K562 (cell line): ENCODE results near the gene ENDOV. TPM values are rescaled to one million over a fixed set of nuclear protein-coding genes. Genes with fewer than 3 reads are reported as not detected.
A peak's percentile ranks its signal among the peaks of the same experiment; 100 is the strongest.

Experiments
- ATAC-seq: fragments of 200-7000 bp; cut with Tn5 transposase; 3 replicates; pipeline ENCODE4 v1.9.1; 2020; ENCODE audit warnings: moderate library complexity
- BruUV-seq: library from RNA; stranded (reverse); fragments of 400-500 nt; replicated peaks from 2 replicates; lab custom pipeline; 2021; lab: Mats Ljungman, UMichigan
- CTCF ChIA-PET: fragments of 300-600 bp; formaldehyde crosslinking; extraction: SDS; loops from one replicate; lab custom pipeline; 2021; ENCODE audit warnings: low intra/inter-chr PET ratio; lab: Yijun Ruan, JAX
- POLR2A ChIA-PET: fragments of 300-600, 350-650 bp; sonication (Branson Sonifier 250); formaldehyde crosslinking; extraction: SDS; loops from one replicate; lab custom pipeline; 2021; ENCODE audit warnings: antibody characterized with exemption, inconsistent platforms; lab: Yijun Ruan, JAX
- DNase-seq, 4 experiments: peaks; one replicate each; pipeline versions ENCODE4 v3.0.0 to v3.0.0-alpha.2; 2011 to 2018; ENCODE audit warnings: low spot score in 3 of 4, mixed read lengths in 3 of 4; ENCODE audit errors: extremely low read depth in 1 of 4
- FAIRE-seq: peaks from 2 replicates; lab custom pipeline; 2011; peaks lifted over from hg19 to GRCh38; lab: Jason Lieb, UNC
- H2AFZ ChIP-seq: 2 replicates; pipeline ENCODE4 v1.6.0; 2011; ENCODE audit warnings: low read depth, low read length, control low read depth, inconsistent platforms
- H3K27ac ChIP-seq: fragments of 200-600 bp; 3 replicates; pipeline ENCODE4 v1.8.0; 2011; ENCODE audit warnings: low read depth, mild to moderate bottlenecking, control low read depth, inconsistent platforms, low read length, moderate library complexity, mixed read lengths; ENCODE audit errors: extremely low read depth
- H3K27me3 ChIP-seq, 2 experiments: fragments of 300-600 bp in 1 of 2; 2 replicates in 1 of 2; 3 replicates in 1 of 2; pipeline versions ENCODE4 v1.6.0 to v1.8.0; 2011; ENCODE audit warnings: inconsistent platforms in 2 of 2, low read length in 2 of 2, mild to moderate bottlenecking in 1 of 2, mixed read lengths in 1 of 2, moderate library complexity in 1 of 2; ENCODE audit not compliant: control insufficient read depth in 2 of 2, insufficient read depth in 2 of 2
- H3K36me3 ChIP-seq: fragments of 300-600 bp; 3 replicates; pipeline ENCODE4 v1.8.0; 2011; ENCODE audit warnings: mild to moderate bottlenecking, low read length, inconsistent platforms; ENCODE audit not compliant: control insufficient read depth, insufficient read depth
- H3K4me1 ChIP-seq, 2 experiments: fragments of 200-600 bp in 1 of 2; replicated peaks in 1 of 2; 2 replicates in 1 of 2; 3 replicates in 1 of 2; pipeline versions ENCODE4 v1.5.1 to v1.8.0; 2011; ENCODE audit warnings: inconsistent platforms in 2 of 2, low read length in 2 of 2, mild to moderate bottlenecking in 1 of 2, mixed read lengths in 1 of 2, moderate library complexity in 1 of 2; ENCODE audit not compliant: control insufficient read depth in 2 of 2, insufficient read depth in 2 of 2
- H3K4me2 ChIP-seq: 2 replicates; pipeline ENCODE4 v1.6.1; 2011; ENCODE audit warnings: low read length, control low read depth, inconsistent platforms, mixed read lengths; ENCODE audit not compliant: insufficient read depth
- H3K4me3 ChIP-seq: fragments of 200-600 bp; sonication (generic), shearing (Covaris generic); 2 replicates; pipeline ENCODE4 v1.5.1; 2016; ENCODE audit warnings: control low read depth, inconsistent platforms
- H3K79me2 ChIP-seq: fragments of 200-600 bp; 3 replicates; pipeline ENCODE4 v1.8.0; 2011; ENCODE audit warnings: low read length, inconsistent platforms; ENCODE audit not compliant: control insufficient read depth, insufficient read depth
- H3K9ac ChIP-seq, 2 experiments: 2 replicates each; pipeline versions ENCODE4 v1.6.0 to v1.6.1; 2011; ENCODE audit warnings: low read depth in 2 of 2, low read length in 2 of 2, control low read depth in 1 of 2, inconsistent platforms in 1 of 2, mild to moderate bottlenecking in 1 of 2, mixed read lengths in 1 of 2; ENCODE audit not compliant: insufficient read depth in 1 of 2
- H3K9me1 ChIP-seq: one replicate; pipeline ENCODE4 v1.6.0; 2011; ENCODE audit warnings: inconsistent platforms, mild to moderate bottlenecking, low read length, moderate library complexity; ENCODE audit not compliant: control insufficient read depth, insufficient read depth
- H3K9me3 ChIP-seq: replicated peaks from 2 replicates; pipeline ENCODE4 v1.5.1; 2011; ENCODE audit warnings: low read depth, low read length, inconsistent platforms; ENCODE audit not compliant: control insufficient read depth, insufficient read depth
- H4K20me1 ChIP-seq: replicated peaks from 2 replicates; pipeline ENCODE4 v1.6.1; 2011; ENCODE audit warnings: low read length, inconsistent platforms, mixed read lengths; ENCODE audit not compliant: control insufficient read depth, insufficient read depth
- CBX5 ChIP-seq: IDR thresholded peaks from 2 replicates; pipeline ENCODE4 v1.6.1; 2014; ENCODE audit warnings: low read depth, borderline replicate concordance
- EHMT2 ChIP-seq: fragments of 450-650 bp; IDR thresholded peaks from 2 replicates; pipeline ENCODE4 v1.6.1; 2018; ENCODE audit warnings: antibody characterized with exemption
- FOXK2 ChIP-seq, 2 experiments: fragments of 450-650 bp; IDR thresholded peaks in 1 of 2; conservative IDR thresholded peaks in 1 of 2; 2 replicates each; pipeline ENCODE4 v1.6.1; 2016; ENCODE audit warnings: low read depth in 2 of 2, mild to moderate bottlenecking in 1 of 2
- KAT2B ChIP-seq: IDR thresholded peaks from one replicate; pipeline ENCODE4 v1.6.1; 2012; ENCODE audit warnings: low read depth, mild to moderate bottlenecking, control low read depth, inconsistent platforms, low read length, moderate library complexity
- NBN ChIP-seq: fragments of 450-650 bp; IDR thresholded peaks from 2 replicates; pipeline ENCODE4 v1.6.1; 2016; ENCODE audit warnings: low read depth, mild to moderate bottlenecking
- NUFIP1 ChIP-seq: fragments of 450-650 bp; IDR thresholded peaks from 2 replicates; pipeline ENCODE4 v1.6.1; 2018; ENCODE audit not compliant: partially characterized antibody
- PRDM10 ChIP-seq: fragments of 450-650 bp; IDR thresholded peaks from 2 replicates; pipeline ENCODE4 v1.6.1; 2018; ENCODE audit not compliant: partially characterized antibody
- WGBS: fragments of 100-300 bp; shearing (Covaris generic); methylation state at CpG from one replicate; pipeline ENCODE4 v1.1.6; 2016; ENCODE audit warnings: low coverage, mixed read lengths; ENCODE audit not compliant: insufficient coverage; ENCODE audit errors: missing lambda C conversion rate; 5-methylcytosine and 5-hydroxymethylcytosine counted together
- in situ Hi-C: fragments of 300-500 bp; cut with MboI; formaldehyde crosslinking; loops from 4 replicates; pipeline ENCODE4 v1.15.0; 2018; ENCODE audit warnings: inconsistent platforms, mixed read lengths
- intact Hi-C: fragments of 100-400 bp; cut with micrococcal nuclease; formaldehyde crosslinking; loops from 2 replicates; pipeline ENCODE4 v1.14.2; 2022
- polyA plus RNA-seq, 8 experiments: library from polyadenylated mRNA; depleted of rRNA in 4 of 8; stranded (reverse) in 5 of 8; unstranded in 3 of 8; fragments of >200 nt; fragmentation: Nextera tagmentation in 2 of 8; fragmentation: Illumina TruSeq in 1 of 8; extraction: Ambion mirVana in 2 of 8; extraction: Trizol in 1 of 8; gene quantifications; 2 replicates each; pipeline versions ENCODE4 v1.2.1 to v1.2.3, GENCODE V29; 2011 to 2014; ENCODE audit warnings: inconsistent platforms in 1 of 8, missing spikeins in 1 of 8
- total RNA-seq, 7 experiments: library from RNA; depleted of rRNA in 6 of 7; stranded (reverse); fragments of >200 nt in 6 of 7; fragmentation: Illumina TruSeq in 2 of 7; extraction: Trizol in 2 of 7; gene quantifications; 2 replicates each; pipeline versions ENCODE4 v1.2.1 to v1.2.3, GENCODE V29; 2011 to 2021; ENCODE audit warnings: low replicate concordance in 1 of 7
- TF ChIP-seq, protein P1 (sequence below), 2 experiments: fragments of 450-650 bp; IDR thresholded peaks; 2 replicates each; pipeline ENCODE4 v1.6.1; 2016
- TF ChIP-seq, protein P2 (sequence below): fragments of 450-650 bp; IDR thresholded peaks from 2 replicates; pipeline ENCODE4 v1.6.1; 2016; ENCODE audit warnings: missing biosample characterization, missing genetic modification characterization

Gene ENDOV
- total and polyA plus RNA-seq, 9 of the 15 experiments (the other 6 are each of a cell fraction or from before 2014, with no cell fraction given) = 1.2 to 8.2 (median 3.7) TPM

DNA sequence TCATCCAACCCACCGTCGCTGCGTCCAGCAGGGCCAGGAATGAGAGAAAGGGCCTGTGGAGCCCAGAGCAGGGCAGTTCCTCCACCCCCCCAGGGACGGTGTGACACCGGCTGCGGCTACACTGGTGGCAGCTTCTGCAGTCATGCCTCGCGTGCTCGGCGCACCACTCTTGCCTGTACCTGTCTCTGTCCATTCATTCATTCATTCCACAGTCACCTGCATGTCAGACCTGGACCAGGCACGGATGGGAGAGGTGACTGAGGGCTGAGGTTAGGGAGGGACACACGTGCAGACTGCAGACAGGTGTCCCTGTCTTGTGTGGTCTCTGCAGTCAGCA is 27.3 kb downstream of the ENDOV start (continued):
- TF ChIP-seq FOXK2 (conservative IDR thresholded peaks at IDR 0.05 in 1 of 2, IDR thresholded peaks at IDR 0.05 in 1 of 2; ENCODE audit: low read depth in 2 of 2) (no peak), KAT2B (no peak), EHMT2 (no peak), CBX5 (no peak), NUFIP1 (no peak)
- TF ChIP-seq, protein P1, sequence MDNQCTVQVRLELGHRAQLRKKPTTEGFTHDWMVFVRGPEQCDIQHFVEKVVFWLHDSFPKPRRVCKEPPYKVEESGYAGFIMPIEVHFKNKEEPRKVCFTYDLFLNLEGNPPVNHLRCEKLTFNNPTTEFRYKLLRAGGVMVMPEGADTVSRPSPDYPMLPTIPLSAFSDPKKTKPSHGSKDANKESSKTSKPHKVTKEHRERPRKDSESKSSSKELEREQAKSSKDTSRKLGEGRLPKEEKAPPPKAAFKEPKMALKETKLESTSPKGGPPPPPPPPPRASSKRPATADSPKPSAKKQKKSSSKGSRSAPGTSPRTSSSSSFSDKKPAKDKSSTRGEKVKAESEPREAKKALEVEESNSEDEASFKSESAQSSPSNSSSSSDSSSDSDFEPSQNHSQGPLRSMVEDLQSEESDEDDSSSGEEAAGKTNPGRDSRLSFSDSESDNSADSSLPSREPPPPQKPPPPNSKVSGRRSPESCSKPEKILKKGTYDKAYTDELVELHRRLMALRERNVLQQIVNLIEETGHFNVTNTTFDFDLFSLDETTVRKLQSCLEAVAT (IDR thresholded peaks at IDR 0.05) = no peak
- TF ChIP-seq, protein P2, sequence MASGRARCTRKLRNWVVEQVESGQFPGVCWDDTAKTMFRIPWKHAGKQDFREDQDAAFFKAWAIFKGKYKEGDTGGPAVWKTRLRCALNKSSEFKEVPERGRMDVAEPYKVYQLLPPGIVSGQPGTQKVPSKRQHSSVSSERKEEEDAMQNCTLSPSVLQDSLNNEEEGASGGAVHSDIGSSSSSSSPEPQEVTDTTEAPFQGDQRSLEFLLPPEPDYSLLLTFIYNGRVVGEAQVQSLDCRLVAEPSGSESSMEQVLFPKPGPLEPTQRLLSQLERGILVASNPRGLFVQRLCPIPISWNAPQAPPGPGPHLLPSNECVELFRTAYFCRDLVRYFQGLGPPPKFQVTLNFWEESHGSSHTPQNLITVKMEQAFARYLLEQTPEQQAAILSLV (tag) = no peak

DNA sequence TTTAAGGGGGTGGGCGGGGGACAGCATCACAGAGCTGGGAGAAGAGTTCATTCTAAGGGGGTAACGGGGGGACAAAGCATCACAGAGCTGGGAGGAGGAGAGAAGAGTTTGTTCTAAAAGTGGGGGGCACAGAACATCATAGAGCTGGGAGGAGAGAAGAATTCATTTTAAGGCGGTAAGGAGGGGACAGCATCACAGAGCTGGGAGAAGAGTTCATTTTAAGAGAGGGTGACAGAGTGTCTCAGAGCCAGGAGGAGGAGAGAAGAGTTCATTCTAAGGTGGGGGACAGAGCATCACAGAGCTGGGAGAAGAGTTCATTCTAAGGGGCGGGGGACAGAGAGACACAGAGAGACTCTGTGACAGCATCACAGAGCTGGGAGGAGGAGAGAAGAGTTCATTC is 27.8 kb downstream of the ENDOV start:
- CTCF ChIA-PET = no interaction called here

More for the DNA sequence above, 27.8 kb downstream of the ENDOV start:
- no peak for FAIRE-seq
- 0% methylated on average over 2 of the region's 4 CpGs for WGBS
- Histone ChIP-seq H3K9me1 (no peaks in the 10 kb centered on the region), H3K27me3 (peaks cover 7 to 58% of the 10 kb centered on the region in 2 experiments; a peak in 3 of 5 replicates), H3K9me3 (no peaks in the 10 kb centered on the region), H3K79me2 (no peaks in the 10 kb centered on the region), H3K36me3 (no peaks in the 10 kb centered on the region), H2AFZ (no peak overlapping the region), H3K9ac (no peak overlapping the region), H3K4me2 (no peak overlapping the region), H3K27ac (no peak overlapping the region), H3K4me3 (no peak overlapping the region), H3K4me1 (peaks cover 0 to 30% of the 10 kb centered on the region in 2 experiments; a peak in 2 of 5 replicates), H4K20me1 (peaks cover 8% of the 10 kb centered on the region)
- POLR2A ChIA-PET = interaction anchor here (0.6 kb wide), 1 partner anchor 9 kb away, joined by 3 read pairs; no protein-coding TSS in a partner anchor
- BruUV-seq = no TSS peak
- DNase-seq = no peak
- TF ChIP-seq PRDM10 = peak; percentile 19
- no peak for TF ChIP-seq NBN
- no peak for ATAC-seq
- intact Hi-C loops = no loop called here
- in situ Hi-C loops = no loop called here
